SK-N-SH (cell line): ENCODE results near the gene UBE2D2. TPM values are rescaled to one million over a fixed set of nuclear protein-coding genes. Genes with fewer than 3 reads are reported as not detected.
"Not testable (repeated sequence)": the region's sequence is repeated elsewhere in the genome, so short reads cannot be mapped to it uniquely, and the experiment has no call there.

Source experiments
- CTCF ChIA-PET: fragments of 300-600, 350-600 bp; formaldehyde crosslinking; extraction: SDS; loops from one replicate; lab custom pipeline; 2021; lab: Yijun Ruan, JAX
- POLR2A ChIA-PET: fragments of 350-600 bp; sonication (Branson Sonifier 250); formaldehyde crosslinking; extraction: SDS; loops from one replicate; lab custom pipeline; 2020; ENCODE audit warnings: antibody characterized with exemption, inconsistent platforms; lab: Yijun Ruan, JAX
- DNase-seq: peaks from one replicate; pipeline ENCODE4 v3.0.0; 2012
- H2AFZ ChIP-seq: fragments of 200-600 bp; sonication (generic); 2 replicates; pipeline ENCODE4 v1.8.1; 2016; ENCODE audit warnings: antibody characterized with exemption, mild to moderate bottlenecking, low read depth
- H3F3A ChIP-seq: fragments of 200-600 bp; sonication (generic); replicated peaks from 2 replicates; pipeline ENCODE3; 2016; ENCODE audit warnings: antibody characterized with exemption, mild to moderate bottlenecking; ENCODE audit not compliant: insufficient read depth
- H3K27ac ChIP-seq, 2 experiments: fragments of 200-500 bp in 1 of 2; fragments of 200-600 bp in 1 of 2; sonication (Bioruptor generic) in 1 of 2; sonication (generic), shearing (Covaris generic) in 1 of 2; 2 replicates each; pipeline versions ENCODE4 v1.5.1 to v1.6.1; 2014 to 2016; ENCODE audit warnings: low read depth in 2 of 2, inconsistent platforms in 1 of 2, low read length in 1 of 2, mild to moderate bottlenecking in 1 of 2, mixed read lengths in 1 of 2
- H3K27me3 ChIP-seq: fragments of 200-600 bp; sonication (generic), shearing (Covaris generic); 2 replicates; pipeline ENCODE4 v1.6.1; 2016; ENCODE audit warnings: mixed run types; ENCODE audit not compliant: insufficient read depth
- H3K36me3 ChIP-seq, 2 experiments: fragments of 200-500 bp in 1 of 2; fragments of 200-600 bp in 1 of 2; sonication (Bioruptor generic) in 1 of 2; sonication (generic) in 1 of 2; replicated peaks in 1 of 2; 2 replicates each; pipeline versions ENCODE3 to v1.5.1; 2014 to 2016; ENCODE audit warnings: low read length in 1 of 2, mild to moderate bottlenecking in 1 of 2; ENCODE audit not compliant: insufficient read depth in 2 of 2, control insufficient read depth in 1 of 2
- H3K4me1 ChIP-seq, 2 experiments: fragments of 200-500 bp in 1 of 2; fragments of 200-600 bp in 1 of 2; sonication (Bioruptor generic) in 1 of 2; sonication (generic), shearing (Covaris generic) in 1 of 2; 2 replicates each; pipeline versions ENCODE4 v1.5.1 to v1.6.1; 2014 to 2016; ENCODE audit warnings: low read depth in 1 of 2, low read length in 1 of 2, mixed run types in 1 of 2; ENCODE audit not compliant: insufficient read depth in 2 of 2, control insufficient read depth in 1 of 2
- H3K4me2 ChIP-seq: fragments of 200-600 bp; sonication (generic), shearing (Covaris generic); 2 replicates; pipeline ENCODE4 v1.6.1; 2017; ENCODE audit warnings: mixed run types
- H3K4me3 ChIP-seq, 2 experiments: fragments of 200-500 bp in 1 of 2; fragments of 200-600 bp in 1 of 2; sonication (Bioruptor generic) in 1 of 2; sonication (generic), shearing (Covaris generic) in 1 of 2; 2 replicates each; pipeline versions ENCODE4 v1.5.1 to v1.8.1; 2014 to 2016; ENCODE audit warnings: low read depth in 2 of 2, inconsistent platforms in 1 of 2, low read length in 1 of 2, mild to moderate bottlenecking in 1 of 2, mixed read lengths in 1 of 2, moderate library complexity in 1 of 2
- H3K79me2 ChIP-seq: fragments of 200-600 bp; sonication (generic); 2 replicates; pipeline ENCODE4 v1.8.1; 2017; ENCODE audit warnings: mild to moderate bottlenecking; ENCODE audit not compliant: insufficient read depth
- H3K9ac ChIP-seq: fragments of 200-600 bp; sonication (generic); 2 replicates; pipeline ENCODE4 v1.6.1; 2017; ENCODE audit warnings: mixed run types
- H3K9me2 ChIP-seq: fragments of 200-600 bp; sonication (generic); 2 replicates; pipeline ENCODE4 v1.6.1; 2017; ENCODE audit warnings: mixed run types
- H3K9me3 ChIP-seq: fragments of 200-600 bp; sonication (generic); 2 replicates; pipeline ENCODE4 v1.6.1; 2017; ENCODE audit warnings: mixed run types, mild to moderate bottlenecking, moderate library complexity
- H4K20me1 ChIP-seq: fragments of 200-600 bp; sonication (generic); 2 replicates; pipeline ENCODE4 v1.6.1; 2017; ENCODE audit warnings: mild to moderate bottlenecking, mixed run types; ENCODE audit not compliant: insufficient read depth
- ELF1 ChIP-seq: IDR thresholded peaks from 2 replicates; pipeline ENCODE4 v1.4.0; 2012
- EZH2phosphoT487 ChIP-seq: fragments of 200-600 bp; sonication (generic); IDR thresholded peaks from 2 replicates; pipeline ENCODE4 v1.6.1; 2017; ENCODE audit warnings: low read depth, mixed run types, mild to moderate bottlenecking, antibody characterized with exemption, moderate library complexity, borderline replicate concordance
- FOXM1 ChIP-seq: IDR thresholded peaks from 2 replicates; pipeline ENCODE4 v1.4.0; 2012; ENCODE audit warnings: low read depth, mild to moderate bottlenecking
- GATA2 ChIP-seq: sonication (generic); formaldehyde crosslinking; IDR thresholded peaks from 2 replicates; pipeline ENCODE4 v1.5.0; 2020; ENCODE audit warnings: mild to moderate bottlenecking, missing genetic modification reagents
- IRF3 ChIP-seq: fragments of 150-350 bp; IDR thresholded peaks from 2 replicates; pipeline ENCODE4 v1.6.1; 2016; ENCODE audit warnings: mild to moderate bottlenecking, low read depth, low read length
- POLR2AphosphoS5 ChIP-seq: IDR thresholded peaks from 2 replicates; pipeline ENCODE4 v1.6.1; 2012; ENCODE audit warnings: low read depth, low read length
- RFX5 ChIP-seq: IDR thresholded peaks from 2 replicates; pipeline ENCODE4 v1.6.1; 2012; ENCODE audit warnings: mild to moderate bottlenecking, improper control_type of control experiment, low read length
- SMC3 ChIP-seq: IDR thresholded peaks from 2 replicates; pipeline ENCODE4 v1.6.1; 2012; ENCODE audit warnings: low read depth, low read length, improper control_type of control experiment
- TEAD4 ChIP-seq: IDR thresholded peaks from 2 replicates; pipeline ENCODE4 v1.4.0; 2012; ENCODE audit warnings: mild to moderate bottlenecking, borderline replicate concordance; ENCODE audit not compliant: insufficient read depth
- USF1 ChIP-seq: IDR thresholded peaks from 2 replicates; pipeline ENCODE4 v1.4.0; 2012; ENCODE audit warnings: low read depth, borderline replicate concordance
- YY1 ChIP-seq: IDR thresholded peaks from 2 replicates; pipeline ENCODE4 v1.4.0; 2012; ENCODE audit warnings: low read depth, mild to moderate bottlenecking
- WGBS: methylation state at CpG from one replicate; pipeline ENCODE4 v1.1.6; 2017; ENCODE audit warnings: low lambda C conversion rate; 5-methylcytosine and 5-hydroxymethylcytosine counted together
- polyA plus RNA-seq, 3 experiments: library from polyadenylated mRNA; depleted of rRNA; stranded (reverse); fragments of >200 nt; gene quantifications; 2 replicates each; pipeline ENCODE4 v1.2.3, GENCODE V29; 2012

Gene UBE2D2
- polyA plus RNA-seq, 1 of the 3 experiments (the other 2 are of a cell fraction), result 24.5 TPM

DNA sequence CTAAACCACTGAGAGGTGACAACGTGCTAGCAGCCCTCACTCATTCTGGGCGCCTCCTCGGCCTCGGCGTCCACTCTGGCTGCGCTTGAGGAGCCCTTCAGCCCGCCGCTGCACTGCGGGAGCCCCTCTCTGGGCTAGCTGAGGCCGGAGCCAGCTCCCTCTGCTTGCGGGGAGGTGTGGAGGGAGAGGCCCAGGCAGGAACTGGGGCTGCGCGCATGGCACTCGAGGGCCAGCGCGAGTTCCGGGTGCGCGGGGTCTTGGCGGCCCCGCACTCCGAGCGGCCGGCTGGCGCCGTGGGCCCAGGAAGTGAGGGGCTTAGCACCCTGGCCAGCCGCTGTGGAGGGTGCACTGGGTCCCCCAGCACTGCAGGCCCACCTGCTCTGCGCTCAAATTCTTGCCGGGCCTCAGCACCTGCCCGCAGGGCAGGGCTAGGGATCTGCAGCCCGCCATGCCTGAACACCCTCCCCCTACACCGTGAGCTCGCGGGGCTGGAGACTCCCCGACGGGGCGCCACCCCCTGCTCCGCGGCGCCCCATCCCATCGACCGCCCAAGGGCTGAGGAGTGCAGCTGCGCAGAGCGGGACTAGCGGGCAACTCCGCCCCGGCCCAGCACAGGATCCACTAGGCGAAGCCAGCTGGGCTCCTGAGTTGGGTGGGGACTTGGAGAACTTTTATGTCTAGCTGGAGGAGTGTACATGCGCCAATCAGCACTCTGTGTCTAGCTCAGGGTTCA lies 11.8 kb upstream of the UBE2D2 start:
- TF ChIP-seq IRF3, result no peak
- no peak for TF ChIP-seq ELF1
- no peak for TF ChIP-seq YY1
- no peak for TF ChIP-seq TEAD4
- no peak for TF ChIP-seq GATA2
- TF ChIP-seq FOXM1, result no peak
- no peak for TF ChIP-seq SMC3
- no peak for TF ChIP-seq POLR2AphosphoS5
- no peak for TF ChIP-seq USF1
- no peak for TF ChIP-seq RFX5
- TF ChIP-seq EZH2phosphoT487, result no peak
- no peak overlapping the region for H3K9ac ChIP-seq
- no peaks in the 10 kb centered on the region for H4K20me1 ChIP-seq
- no peaks in the 10 kb centered on the region for H3K79me2 ChIP-seq
- no peaks in the 10 kb centered on the region for H3K9me3 ChIP-seq
- no peaks in the 10 kb centered on the region for H3K36me3 ChIP-seq
- CTCF ChIA-PET, result interaction anchor here (0.9 to 1.4 kb wide), 3 partner anchors 17 to 127 kb away, joined by 3 to 4 read pairs (median 3); no protein-coding TSS in a partner anchor
- no peaks in the 10 kb centered on the region for H3F3A ChIP-seq
- no peaks in the 10 kb centered on the region for H3K9me2 ChIP-seq
- H2AFZ ChIP-seq, result no peak overlapping the region
- POLR2A ChIA-PET, result interaction anchor here (1.1 kb wide), 1 partner anchor 12 kb away, joined by 6 read pairs; the partner anchor contains the start of gene UBE2D2
- H3K4me3 ChIP-seq, result no peak overlapping the region
- H3K27ac ChIP-seq, result no peak overlapping the region
- no peaks in the 10 kb centered on the region for H3K27me3 ChIP-seq
- no peak for DNase-seq
- no peaks in the 10 kb centered on the region; a peak in 1 of 4 replicates for H3K4me1 ChIP-seq
- no peak overlapping the region for H3K4me2 ChIP-seq
- WGBS, result 82% methylated on average over 4 of the region's 49 CpGs

DNA sequence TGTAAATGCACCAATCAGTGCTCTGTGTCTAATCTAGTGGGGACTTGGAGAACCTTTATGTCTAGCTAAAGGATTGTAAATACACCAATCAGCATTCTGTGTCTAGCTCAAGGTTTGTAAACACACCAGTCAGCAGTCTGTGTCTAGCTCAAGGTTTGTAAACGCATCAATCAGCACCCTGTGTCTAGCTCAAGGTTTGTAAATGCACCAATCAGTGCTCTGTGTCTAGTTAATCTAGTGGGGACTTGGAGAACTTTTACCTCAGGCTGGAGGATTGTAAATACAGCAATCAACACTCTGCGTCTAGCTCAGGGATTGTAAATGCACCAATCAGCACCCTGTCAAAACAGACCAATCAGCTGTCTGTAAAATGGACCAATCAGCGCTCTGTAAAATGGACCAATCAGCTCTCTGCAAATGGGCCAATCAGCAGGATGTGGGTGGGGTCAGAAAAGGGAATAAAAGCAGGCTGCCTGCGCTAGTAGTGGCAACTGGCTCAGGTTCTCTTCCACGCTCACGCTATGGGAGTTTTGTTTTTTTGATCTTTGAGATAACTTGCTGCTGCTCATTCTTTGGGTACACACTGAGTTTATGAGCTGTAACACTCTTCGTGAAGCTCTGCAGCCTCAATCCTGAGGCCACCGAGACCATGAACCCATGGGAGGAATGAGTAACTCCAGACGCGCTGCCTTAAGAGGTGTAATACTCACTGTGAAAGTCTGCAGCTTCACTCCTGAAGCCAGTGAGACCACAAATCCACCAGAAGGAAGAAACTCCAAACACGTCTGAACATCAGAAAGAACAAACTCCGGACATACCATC lies 10.9 kb upstream of the UBE2D2 start:
- not testable (repeated sequence) for H3K36me3 ChIP-seq, H3K4me1 ChIP-seq, DNase-seq, H3K79me2 ChIP-seq, H2AFZ ChIP-seq, H3K9me3 ChIP-seq, H3F3A ChIP-seq, H4K20me1 ChIP-seq, H3K4me2 ChIP-seq, H3K4me3 ChIP-seq, H3K9ac ChIP-seq, H3K27ac ChIP-seq, H3K27me3 ChIP-seq, H3K9me2 ChIP-seq
- ChIA-PET CTCF (interaction anchor here (0.9 kb wide), 1 partner anchor 128 kb away, joined by 3 read pairs; no protein-coding TSS in a partner anchor), POLR2A (interaction anchor here (1.1 kb wide), 1 partner anchor 11 kb away, joined by 6 read pairs; the partner anchor contains the start of gene UBE2D2)
- 82% methylated on average over 12 of the region's 12 CpGs for WGBS
